HG03159 (cell line): Measurements from ENCODE around the gene HUS1.
"Not testable (repeated sequence)": the region's sequence is repeated elsewhere in the genome, so short reads cannot be mapped to it uniquely, and the experiment has no call there.

Experiments
- ATAC-seq: cut with Tn5 transposase; IDR thresholded peaks from one replicate; pipeline ENCODE4 v1.9.1; 2021; ENCODE audit warnings: mild to moderate bottlenecking, moderate library complexity; ENCODE audit not compliant: unreplicated experiment

HUS1 gene

DNA sequence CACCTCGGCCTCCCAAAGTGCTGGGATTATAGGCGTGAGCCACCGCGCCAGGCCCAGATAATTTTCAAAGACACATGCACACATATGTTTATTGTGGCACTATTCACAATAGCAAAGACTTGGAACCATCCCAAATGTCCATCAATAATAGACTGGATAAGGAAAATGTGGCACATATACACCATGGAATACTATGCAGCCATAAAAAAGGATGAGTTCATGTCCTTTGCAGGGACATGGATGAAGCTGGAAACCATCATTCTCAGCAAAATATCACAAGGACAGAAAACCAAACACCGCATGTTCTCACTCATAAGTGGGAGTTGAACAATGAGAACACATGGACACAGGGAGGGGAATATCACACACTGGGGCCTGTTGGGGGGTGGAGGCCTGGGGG lies 1.2 kb upstream of the HUS1 start:
- ATAC-seq, result not testable (repeated sequence)

DNA sequence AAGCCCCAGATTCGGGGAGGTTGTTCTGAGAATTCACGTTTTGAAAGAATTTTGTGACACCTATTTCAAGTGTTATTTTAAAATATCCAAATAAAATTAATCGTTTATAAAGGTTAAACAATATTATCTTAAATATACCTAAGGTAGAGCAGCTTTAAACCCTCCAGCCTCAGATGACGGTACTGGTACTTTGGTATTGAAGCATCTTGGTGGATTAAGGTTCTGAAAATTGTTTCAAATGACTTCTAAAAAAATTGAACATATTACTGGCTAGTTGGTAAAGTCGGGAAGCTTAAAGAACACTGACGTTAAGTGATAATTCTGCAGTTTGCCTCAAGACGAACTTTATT lies 392 bp upstream of the HUS1 start:
- ATAC-seq, result no peak

DNA sequence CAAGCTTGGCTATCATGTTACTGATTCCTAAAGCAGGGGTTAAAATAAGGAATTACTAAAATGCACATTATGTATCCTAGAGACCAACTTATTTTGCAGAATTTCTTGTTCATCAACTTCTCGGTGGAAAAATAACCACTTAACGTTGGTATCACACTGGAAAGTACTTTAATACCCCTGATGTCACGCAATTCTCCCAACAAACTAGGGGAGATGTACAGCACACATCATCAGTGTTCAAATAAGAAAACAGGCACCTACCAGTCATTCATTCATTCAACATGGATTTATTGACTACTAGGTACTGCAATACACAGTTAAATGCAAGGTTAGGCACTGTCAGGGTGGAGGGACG lies 648 bp downstream of the HUS1 start:
- no peak for ATAC-seq

DNA sequence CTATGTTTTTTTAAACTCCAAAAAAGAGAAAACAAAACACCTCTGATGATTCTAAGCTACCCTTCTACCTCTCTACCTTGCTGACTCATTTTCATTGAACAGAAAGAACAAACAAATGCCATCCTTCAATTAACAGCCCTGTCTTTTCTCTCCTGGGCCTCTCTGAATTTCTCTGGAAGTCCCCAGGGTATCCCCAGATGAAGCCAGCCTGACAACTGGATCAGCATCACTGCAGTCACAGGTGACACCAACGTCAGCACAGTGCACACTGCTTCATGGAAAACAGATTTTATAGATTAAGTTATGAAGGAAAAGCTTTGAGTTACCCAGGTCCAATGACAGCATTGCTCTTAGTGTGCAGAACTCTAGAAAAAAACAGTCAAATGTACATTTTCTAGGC lies 5.7 kb downstream of the HUS1 start:
- ATAC-seq, result no peak

DNA sequence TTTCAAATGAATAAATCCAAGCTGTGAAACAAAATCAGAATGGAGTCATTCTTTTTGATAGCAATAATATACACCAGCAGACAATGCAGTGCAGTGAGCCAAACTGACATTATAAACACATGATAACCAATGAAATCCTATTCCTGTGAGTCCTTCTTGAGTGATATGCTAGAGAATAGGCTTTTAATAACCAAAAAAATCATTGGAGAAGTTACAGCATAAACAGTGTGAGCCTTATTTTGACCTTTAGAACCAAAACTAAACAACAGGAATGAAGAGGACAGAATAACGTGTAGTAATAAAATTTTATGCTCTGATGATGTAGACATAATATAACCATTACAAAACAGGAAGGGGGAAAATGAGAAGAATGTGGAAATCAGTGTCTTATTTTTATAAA lies 8.7 kb downstream of the HUS1 start:
- ATAC-seq, result no peak

DNA sequence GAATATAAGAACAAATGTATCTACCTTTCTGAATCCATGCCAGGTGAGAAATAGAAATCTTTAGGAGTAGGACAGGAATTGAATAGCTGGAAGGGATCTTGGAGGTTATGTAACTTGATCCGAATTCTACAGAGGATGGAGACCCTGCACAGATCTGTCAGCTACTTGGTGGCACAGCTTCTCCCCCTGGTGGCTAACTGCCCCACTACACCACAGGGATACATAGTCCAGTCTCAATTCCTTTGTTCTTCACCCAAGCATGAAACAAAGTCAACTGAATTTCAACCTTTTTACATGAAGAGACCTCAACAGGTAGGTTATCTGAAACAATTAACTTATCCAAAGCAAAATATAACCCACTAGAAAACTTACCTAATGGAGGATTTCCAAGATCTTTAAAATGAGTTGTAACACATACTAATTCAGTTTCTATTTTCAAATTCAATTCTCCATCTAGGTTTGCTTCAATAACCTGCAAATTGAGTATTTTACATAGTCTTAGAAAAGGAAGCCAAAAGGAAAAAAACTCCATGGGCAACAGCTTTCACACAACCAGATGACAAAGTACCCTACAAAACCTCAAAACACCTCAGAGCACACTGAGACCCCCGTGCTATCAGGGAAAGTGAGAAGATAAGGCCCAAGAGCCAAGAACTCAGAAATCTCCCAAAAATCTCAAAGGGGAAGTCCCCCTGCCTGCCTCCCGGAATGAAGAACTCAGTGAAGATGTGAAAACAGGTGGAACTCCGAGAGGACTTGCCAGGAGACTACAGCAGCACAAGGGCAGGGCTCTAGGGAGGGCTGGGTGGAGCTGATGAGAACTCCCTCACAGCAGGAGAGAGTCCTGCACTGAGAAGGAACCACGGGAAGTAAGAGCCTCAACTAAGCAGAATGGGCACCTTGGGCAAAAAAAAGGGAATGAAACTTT lies 10.3 kb downstream of the HUS1 start:
- peak; percentile 89 for ATAC-seq

DNA sequence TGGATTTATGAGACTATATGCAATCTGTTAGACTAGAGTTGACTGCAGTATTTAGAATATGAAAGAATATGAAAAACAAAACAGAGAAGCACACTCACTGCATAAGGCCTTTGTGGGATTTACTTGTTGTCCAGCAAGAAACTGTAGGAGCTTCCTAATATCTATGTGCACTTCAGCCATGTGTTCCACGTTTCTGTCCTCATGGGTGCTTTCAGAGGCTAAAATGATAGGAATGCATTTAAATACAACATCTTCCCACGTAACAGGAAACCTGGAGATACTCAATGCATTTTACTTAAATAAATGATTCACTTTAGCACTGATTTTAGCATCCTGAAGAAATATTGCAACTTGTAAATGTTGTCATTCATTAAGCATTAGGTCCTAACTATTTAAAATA lies 11.7 kb downstream of the HUS1 start:
- ATAC-seq, result no peak

DNA sequence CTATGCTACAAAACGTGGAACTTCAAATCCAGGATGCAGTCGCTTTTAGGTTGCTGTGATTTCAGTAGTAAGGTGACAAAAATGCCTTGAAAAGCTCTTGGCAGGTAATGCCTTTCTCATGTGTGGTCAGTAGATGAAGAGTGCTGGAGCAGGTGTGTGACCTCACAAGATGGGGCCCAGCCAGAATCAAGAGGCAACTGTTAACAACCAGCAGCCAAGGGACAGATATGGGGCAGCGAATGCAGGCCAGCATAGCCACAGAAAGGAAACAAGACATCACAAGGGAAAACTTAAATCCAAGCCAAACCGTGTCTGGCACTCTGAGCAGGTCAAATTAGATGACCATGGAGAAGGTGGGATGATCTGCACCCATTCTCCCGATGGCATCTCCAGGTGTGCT lies 12.3 kb downstream of the HUS1 start:
- no peak for ATAC-seq

DNA sequence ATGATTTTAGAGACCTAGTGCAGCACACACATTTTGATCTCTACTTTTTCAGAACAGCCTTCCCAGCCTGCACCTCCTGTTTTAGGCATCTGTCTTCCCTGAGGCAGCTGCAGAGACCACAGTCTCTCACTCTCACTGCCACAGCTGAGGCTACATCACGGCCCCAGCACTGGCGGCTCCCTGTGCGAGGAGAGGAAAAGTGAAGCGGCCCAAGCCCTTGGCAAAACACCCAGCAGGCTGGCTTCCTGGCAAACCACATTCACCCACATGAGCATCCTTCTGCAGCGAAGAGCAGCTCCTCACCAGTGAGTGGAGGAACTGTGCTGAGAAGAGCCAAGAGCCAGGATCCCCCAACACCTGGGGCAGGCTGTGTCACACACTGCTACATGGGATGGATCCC lies 14.0 kb downstream of the HUS1 start:
- ATAC-seq, result no peak

DNA sequence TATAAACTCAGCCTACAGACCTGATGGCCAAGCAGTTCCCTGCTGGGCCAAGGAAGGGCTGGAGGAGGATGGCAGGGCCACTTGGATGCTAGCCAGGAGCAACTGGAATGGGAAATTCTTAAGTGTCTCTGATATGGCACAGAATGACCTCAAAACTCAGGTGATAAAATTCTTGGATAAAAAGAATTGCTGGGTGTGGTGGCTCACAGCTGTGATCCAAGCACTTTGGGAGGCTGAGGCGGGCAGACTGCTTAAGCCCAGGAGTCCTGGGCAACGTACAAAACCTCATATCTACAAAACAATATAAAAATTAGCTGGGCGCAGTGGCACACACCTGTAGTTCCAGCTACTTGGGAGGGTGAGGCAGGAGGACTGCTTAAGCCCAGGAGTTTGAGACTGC lies 17.2 kb downstream of the HUS1 start:
- no peak for ATAC-seq

DNA sequence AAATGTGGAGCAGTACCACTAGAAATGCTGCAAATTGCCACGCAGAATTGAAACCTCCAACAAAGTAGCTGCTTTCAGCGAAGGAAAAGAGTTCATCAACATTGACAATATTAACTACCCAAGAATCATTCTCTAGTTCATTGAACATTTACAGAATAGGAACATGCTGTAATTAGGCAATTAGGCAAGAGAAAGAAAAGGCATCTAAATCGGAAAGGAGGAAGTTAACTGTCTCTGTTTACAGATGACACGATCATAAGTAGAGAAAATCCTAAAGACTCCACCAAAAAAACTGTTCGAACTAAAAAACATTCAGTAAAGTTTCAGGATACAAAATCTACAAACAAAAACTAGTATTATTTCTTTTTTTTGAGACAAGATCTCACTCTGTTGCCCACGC lies 22.3 kb downstream of the HUS1 start:
- no peak for ATAC-seq

DNA sequence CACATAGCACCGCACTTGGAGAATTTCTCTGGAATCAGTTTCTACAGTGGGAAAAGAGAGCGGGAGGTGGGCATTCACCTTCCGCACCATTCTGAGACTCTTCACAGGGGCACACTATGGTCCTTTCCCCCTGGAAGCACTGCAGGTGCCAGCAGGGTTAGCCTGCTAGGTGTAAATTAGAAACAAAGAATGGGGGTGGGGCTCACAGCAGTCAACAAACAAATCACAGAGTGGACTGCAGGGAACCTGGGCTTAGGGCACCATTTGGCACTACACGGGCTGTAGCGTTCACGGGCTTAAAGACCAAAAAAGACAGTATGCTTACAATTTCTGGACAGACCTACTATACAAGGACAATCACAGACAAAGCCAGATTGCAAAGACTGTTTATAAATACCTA lies 23.2 kb downstream of the HUS1 start:
- no peak for ATAC-seq

DNA sequence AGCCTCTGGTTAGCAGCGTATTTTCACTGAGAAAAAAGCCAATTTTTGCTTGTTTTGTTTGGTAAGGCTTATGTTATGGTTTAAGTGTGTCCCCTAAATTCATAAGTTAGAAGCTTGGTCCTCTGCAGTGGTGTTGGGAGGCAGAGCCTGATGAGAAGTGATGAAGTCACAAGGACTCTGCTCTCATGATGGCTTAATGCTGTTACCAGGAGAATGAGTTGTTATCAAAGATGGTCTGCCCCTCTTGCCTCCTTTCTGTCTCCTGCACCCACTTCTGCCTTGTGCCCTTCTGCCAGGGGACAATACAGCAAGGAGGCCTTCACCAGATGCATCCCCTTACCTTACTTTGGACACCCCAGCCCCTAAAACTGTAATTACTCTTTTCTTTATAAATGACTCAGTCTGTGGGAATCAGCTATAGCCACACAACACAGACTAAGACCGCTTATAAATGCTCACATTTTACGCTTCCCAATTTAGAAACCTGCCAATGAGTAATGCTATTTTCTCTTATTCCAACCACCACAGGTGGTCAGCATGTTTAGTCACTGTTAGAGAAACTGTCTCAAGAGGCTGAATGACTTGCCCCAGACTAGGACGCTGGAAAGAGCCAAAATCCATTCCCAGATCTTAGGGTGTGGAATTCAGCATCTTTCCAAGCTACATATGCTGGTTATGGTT lies 25.0 kb downstream of the HUS1 start:
- peak; percentile 35 for ATAC-seq

DNA sequence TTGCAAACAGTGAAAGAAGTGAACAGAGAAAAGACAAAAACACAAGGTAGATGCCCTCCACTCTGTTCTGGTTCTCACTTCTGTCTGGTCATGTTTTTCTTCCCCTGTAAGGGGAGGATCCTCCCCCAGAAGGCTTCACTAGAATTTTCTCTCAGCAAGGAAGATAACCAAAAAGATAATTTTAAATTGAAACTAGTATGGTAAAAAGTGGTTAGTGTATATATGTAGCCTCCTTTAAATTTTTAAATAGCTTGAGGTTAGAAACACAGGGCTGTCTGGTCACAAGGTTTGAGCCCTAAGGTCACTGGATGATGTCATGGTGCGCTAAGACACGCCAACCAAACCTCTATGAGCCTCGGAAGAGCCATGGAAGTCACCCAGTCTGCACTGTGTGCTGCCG lies 25.6 kb downstream of the HUS1 start:
- peak; percentile 46 for ATAC-seq

DNA sequence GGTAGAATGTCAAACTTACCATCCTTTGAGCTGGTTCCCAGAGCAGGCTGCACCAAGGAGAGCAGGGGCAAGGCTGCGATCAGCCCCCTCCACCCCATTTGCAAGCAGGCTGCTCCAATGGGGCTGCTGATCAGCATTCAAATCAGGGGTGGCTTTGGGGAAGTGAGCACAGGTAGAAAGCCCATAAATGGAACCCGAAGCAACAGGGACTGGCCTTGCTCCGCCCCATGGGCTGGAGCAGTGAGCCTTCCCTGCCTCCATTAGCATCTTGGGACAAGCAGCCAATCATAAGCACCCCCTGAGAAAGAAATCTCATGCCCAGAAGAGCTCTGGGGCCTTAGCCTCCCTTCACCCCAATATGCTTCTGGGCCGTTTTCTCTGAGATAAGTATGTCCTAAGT lies 27.2 kb downstream of the HUS1 start:
- ATAC-seq, result no peak

DNA sequence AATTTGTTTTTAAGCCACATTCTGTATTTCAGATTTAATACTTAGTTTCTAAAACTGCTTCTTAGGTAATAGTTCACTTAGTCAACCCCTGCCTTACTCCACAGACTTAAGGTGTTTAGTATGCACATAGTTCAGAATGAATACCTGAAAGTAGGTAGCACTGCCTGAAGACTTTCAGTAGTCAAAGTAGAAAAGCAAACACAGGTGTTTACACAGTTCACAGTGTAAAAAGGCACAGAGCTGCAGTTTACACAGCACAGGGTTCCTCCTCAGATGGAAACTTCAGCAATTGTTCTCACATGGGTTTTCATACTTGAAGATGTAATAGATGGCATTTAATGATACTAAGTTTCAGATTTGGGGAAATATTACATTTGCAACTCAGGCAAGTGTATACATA lies 28.0 kb downstream of the HUS1 start:
- no peak for ATAC-seq

DNA sequence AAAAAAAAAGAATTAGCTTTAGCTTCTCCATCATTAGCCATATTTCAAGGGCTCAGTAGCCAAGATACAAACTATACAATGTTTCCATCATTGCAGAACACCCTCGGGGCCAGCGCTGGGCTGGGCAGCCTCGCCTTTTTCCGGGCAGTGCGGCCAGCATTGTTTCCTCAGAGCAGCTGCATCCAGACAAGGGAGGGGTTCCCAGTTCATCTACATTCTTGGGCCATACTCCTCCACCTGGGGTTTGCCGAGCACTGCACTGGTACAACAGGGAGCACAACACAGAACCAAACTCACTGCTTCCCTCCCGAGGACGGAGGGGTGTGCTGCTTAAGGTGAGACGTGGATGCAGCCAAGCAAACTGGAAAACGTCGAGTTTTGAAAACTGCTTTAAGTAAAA lies 28.7 kb downstream of the HUS1 start:
- no peak for ATAC-seq

DNA sequence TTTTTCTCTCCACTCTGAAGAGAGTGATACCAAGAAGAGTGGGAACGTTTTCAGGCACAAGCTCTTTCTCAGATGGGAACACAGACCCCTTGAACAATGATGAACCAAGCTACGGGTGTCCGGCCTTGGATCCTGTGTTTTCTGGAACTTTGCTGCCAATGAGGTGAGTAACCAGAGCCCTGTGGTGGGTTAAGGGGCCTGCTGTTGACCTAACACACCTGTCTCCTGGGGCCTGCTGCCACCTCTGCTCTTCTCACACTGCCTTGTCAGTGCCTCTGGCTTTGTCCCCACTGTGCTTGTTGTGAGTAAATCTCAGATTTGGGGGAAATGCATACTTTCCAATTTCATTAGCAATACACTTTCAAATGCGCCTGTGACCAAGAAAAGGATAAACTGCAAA lies 29.7 kb downstream of the HUS1 start:
- no peak for ATAC-seq

DNA sequence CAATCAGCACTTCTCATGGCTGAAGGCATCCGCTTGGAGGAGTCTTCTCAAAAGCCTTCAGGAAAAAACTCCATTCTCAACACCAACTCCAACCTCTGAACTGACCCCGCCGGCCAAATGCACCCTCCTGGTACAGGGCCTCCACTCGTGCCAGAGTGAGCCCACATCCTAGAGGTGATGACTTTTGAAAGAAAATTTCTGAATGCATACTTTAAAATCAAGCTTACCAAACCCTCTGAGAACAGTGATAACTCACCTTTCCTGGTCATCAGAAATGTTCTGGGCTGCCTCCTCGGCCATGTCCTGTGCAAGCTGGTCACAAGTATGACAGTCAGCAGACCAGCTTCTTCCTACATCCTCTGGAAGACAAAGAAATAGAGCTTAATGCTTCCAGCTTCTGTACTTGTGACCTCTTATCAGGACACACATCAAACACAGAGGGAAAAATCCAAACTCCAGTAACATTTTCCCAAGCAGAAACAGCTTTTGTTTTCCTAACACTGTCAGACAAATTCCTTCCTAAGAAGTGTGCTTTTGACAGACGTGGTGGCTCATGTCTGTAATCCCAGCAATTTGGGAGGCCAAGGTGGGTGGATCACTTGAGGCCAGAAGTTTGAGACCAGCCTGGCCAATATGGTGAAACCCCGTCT lies 31.1 kb downstream of the HUS1 start, which contains the start of gene PKD1L1:
Gene PKD1L1 (minus strand): TSS at position 326 of the 650 bp plus-strand sequence. CDS start 26 bp downstream, at position 300.
- no peak for ATAC-seq

DNA sequence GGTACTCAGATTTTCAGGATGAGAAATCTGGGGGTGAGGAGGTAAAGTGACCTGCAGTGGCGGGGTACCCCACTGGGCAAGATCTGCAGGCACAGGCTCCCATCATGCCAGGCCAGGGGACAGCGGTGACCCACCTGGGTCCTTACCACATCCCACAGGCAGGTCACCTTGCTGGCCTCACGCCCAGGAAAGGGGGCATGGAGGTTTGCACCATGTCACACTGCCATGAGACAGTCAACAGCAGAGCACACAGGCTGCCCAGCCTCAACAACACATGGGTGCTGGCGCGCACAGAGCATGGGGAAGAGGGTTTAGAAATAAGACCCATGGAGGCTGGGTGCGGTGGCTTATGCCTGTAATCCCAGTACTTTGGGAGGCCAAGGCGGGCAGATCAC lies 32.1 kb downstream of the HUS1 start:
- no peak for ATAC-seq

DNA sequence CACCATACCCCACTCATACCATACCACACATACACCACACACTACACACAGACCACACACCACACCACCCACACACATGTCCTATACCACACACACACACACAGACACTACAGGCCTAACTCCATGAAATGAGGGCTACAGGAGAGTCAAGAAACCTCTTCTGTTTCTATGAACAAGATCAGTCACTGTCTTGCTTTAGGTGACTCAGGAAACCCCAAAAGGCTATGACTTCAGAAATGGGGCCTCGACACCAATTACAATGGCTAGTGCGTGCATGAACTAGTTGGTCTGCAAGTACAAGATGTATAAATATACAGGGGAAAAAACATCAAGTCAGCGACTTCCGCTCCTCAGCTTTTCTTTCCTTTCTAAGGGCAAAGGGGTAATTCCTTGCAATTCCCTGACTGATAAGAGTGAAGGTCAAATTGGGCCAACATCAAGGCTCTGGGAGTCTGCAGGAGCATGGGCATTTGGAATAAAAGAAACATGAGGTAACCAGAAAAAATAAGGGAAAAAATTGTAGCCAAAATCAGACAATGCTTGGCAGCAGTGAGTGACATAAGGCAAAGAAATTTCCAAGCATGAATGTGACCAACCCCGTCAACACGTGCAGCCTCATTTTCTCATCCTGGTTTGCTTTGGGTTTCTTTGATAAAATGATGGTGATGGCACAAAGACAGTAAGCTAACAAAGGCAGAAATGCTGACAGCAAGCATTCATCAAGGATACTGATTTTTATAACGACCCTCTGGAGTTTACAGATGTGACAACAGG lies 32.6 kb downstream of the HUS1 start:
- ATAC-seq, result no peak
